Naive thymus-derived CD8-positive, alpha-beta T cell (primary cell): ENCODE measurements around the gene GUCY2D. TPM values are rescaled to one million over a fixed set of nuclear protein-coding genes. Genes with fewer than 3 reads are reported as not detected.

ENCODE experiments used
- ATAC-seq, 2 donors: fragments of 150-1000 bp; cut with Tn5 transposase in 1 of 2; sonication (Bioruptor Pico), chemical (Tn5 transposase) in 1 of 2; 1 replicate in 1 of 2; 2 replicates in 1 of 2; pipeline ENCODE4 v1.10.0; 2021; ENCODE audit warnings: mild to moderate bottlenecking in 2 of 2, moderate library complexity in 2 of 2
- POLR2A ChIA-PET: fragments of 350-600 bp; sonication (Branson Sonifier 250); formaldehyde crosslinking; loops from one replicate; lab custom pipeline; 2021; ENCODE audit warnings: antibody characterized with exemption; lab: Charles Lee
- DNase-seq, 10 donors: peaks; one replicate each; pipeline versions ENCODE4 v3.0.0 to v3.0.0-alpha.2; 2020 to 2022
- H3K27ac Mint-ChIP-seq, 10 donors: one replicate each; pipeline ENCODE4 v1.8.0; 2020 to 2022; ENCODE audit warnings: mild to moderate bottlenecking in 10 of 10, mixed read lengths in 10 of 10, moderate library complexity in 4 of 10, inconsistent platforms in 1 of 10
- H3K27me3 Mint-ChIP-seq, 5 donors: one replicate each; pipeline ENCODE4 v1.8.0; 2021 to 2022; ENCODE audit warnings: mixed read lengths in 5 of 5
- H3K36me3 Mint-ChIP-seq, 3 donors: one replicate each; pipeline ENCODE4 v1.8.0; 2020 to 2022; ENCODE audit warnings: mixed read lengths in 3 of 3, mild to moderate bottlenecking in 2 of 3, inconsistent platforms in 1 of 3
- H3K4me1 Mint-ChIP-seq, 4 donors: one replicate each; pipeline ENCODE4 v1.8.0; 2021 to 2022; ENCODE audit warnings: mixed read lengths in 4 of 4
- H3K4me3 Mint-ChIP-seq, 10 donors: one replicate each; pipeline ENCODE4 v1.8.0; 2020 to 2022; ENCODE audit warnings: mild to moderate bottlenecking in 10 of 10, mixed read lengths in 10 of 10, moderate library complexity in 6 of 10, inconsistent platforms in 1 of 10
- H3K9me3 Mint-ChIP-seq, 9 donors: one replicate each; pipeline ENCODE4 v1.8.0; 2020 to 2022; ENCODE audit warnings: mixed read lengths in 9 of 9, mild to moderate bottlenecking in 3 of 9, inconsistent platforms in 1 of 9, moderate library complexity in 1 of 9
- polyA plus RNA-seq, 3 donors: library from polyadenylated mRNA; unstranded; fragments of 300-500 nt; fragmentation: Illumina TruSeq; gene quantifications; one replicate each; pipeline ENCODE4 v1.2.3, GENCODE V29; 2021
- total RNA-seq, 8 experiments: library from RNA in 2 of 8; stranded (reverse) in 2 of 8; gene quantifications; one replicate each; pipeline ENCODE4 v1.2.3 and lab custom pipeline; 2021 to 2026

The GUCY2D gene
- total and polyA plus RNA-seq, 5 experiments from 2014 or later = 0.17 TPM; not detected in 4

GRCh38 chr17:8044819-8045810, 42.7 kb downstream of the GUCY2D start:
- DNase-seq = no peak
- Mint-ChIP-seq H3K4me3 (no peak overlapping the region), H3K36me3 (no peaks in the 10 kb centered on the region), H3K9me3 (no peaks in the 10 kb centered on the region), H3K4me1 (peaks cover 0 to 5% (median 2%) of the 10 kb centered on the region in 4 donors), H3K27me3 (peaks cover 4 to 17% (median 7%) of the 10 kb centered on the region in 5 donors), H3K27ac (peak overlapping the region in 1 of 10 donors; percentile 62)
- no peak for ATAC-seq
- POLR2A ChIA-PET = interaction anchor here (0.6 kb wide), 1 partner anchor 519 kb away, joined by 7 read pairs; no protein-coding TSS in a partner anchor

- H3K36me3 Mint-ChIP-seq = no peaks in the 10 kb centered on the region
- DNase-seq = no peak
- H3K27ac Mint-ChIP-seq = no peak overlapping the region
- no peak for ATAC-seq
- H3K27me3 Mint-ChIP-seq = peaks cover 0 to 11% (median 3%) of the 10 kb centered on the region in 5 donors
- peaks cover 0 to under 1% (median 0%) of the 10 kb centered on the region in 4 donors for H3K4me1 Mint-ChIP-seq
- POLR2A ChIA-PET = no interaction called here
- no peak overlapping the region for H3K4me3 Mint-ChIP-seq
- H3K9me3 Mint-ChIP-seq = no peaks in the 10 kb centered on the region
Observed at GRCh38 chr17:8046306-8046928, 44.0 kb downstream of the GUCY2D start.

- no peaks in the 10 kb centered on the region for H3K36me3 Mint-ChIP-seq
Observed at GRCh38 chr17:8046929-8047768, 44.7 kb downstream of the GUCY2D start.

GRCh38 chr17:8047769-8048110, 45.3 kb downstream of the GUCY2D start:
- Mint-ChIP-seq H3K27me3 (peaks cover 0 to 14% (median 3%) of the 10 kb centered on the region in 5 donors), H3K9me3 (no peaks in the 10 kb centered on the region), H3K4me3 (no peak overlapping the region), H3K4me1 (no peaks in the 10 kb centered on the region), H3K36me3 (no peaks in the 10 kb centered on the region), H3K27ac (no peak overlapping the region)
- POLR2A ChIA-PET = no interaction called here
- ATAC-seq (no peak), DNase-seq (no peak)

More at GRCh38 chr17:8046929-8047768, 44.7 kb downstream of the GUCY2D start:
- Mint-ChIP-seq H3K27me3 (peaks cover 0 to 14% (median 3%) of the 10 kb centered on the region in 5 donors), H3K9me3 (no peaks in the 10 kb centered on the region), H3K4me1 (no peaks in the 10 kb centered on the region), H3K27ac (no peak overlapping the region), H3K4me3 (no peak overlapping the region)
- POLR2A ChIA-PET = no interaction called here
- ATAC-seq (no peak), DNase-seq (no peak)

GRCh38 chr17:8048236-8048635, 45.8 kb downstream of the GUCY2D start:
- no peak overlapping the region for H3K4me3 Mint-ChIP-seq
- H3K4me1 Mint-ChIP-seq = no peaks in the 10 kb centered on the region
- H3K36me3 Mint-ChIP-seq = no peaks in the 10 kb centered on the region
- no peaks in the 10 kb centered on the region for H3K9me3 Mint-ChIP-seq
- H3K27ac Mint-ChIP-seq = peak overlapping the region in 1 of 10 donors; percentile 9
- no peak for ATAC-seq
- no peak for DNase-seq
- POLR2A ChIA-PET = no interaction called here
- H3K27me3 Mint-ChIP-seq = peaks cover 0 to 10% (median 3%) of the 10 kb centered on the region in 5 donors

- Mint-ChIP-seq H3K27ac (peak overlapping the region in 1 of 10 donors; percentile 9), H3K36me3 (no peaks in the 10 kb centered on the region), H3K4me3 (no peak overlapping the region), H3K4me1 (no peaks in the 10 kb centered on the region), H3K9me3 (no peaks in the 10 kb centered on the region), H3K27me3 (peaks cover 0 to 6% (median 0%) of the 10 kb centered on the region in 5 donors)
- DNase-seq (no peak), ATAC-seq (no peak)
- POLR2A ChIA-PET = no interaction called here
Observed at GRCh38 chr17:8048736-8049135, 46.3 kb downstream of the GUCY2D start.

- H3K27me3 Mint-ChIP-seq = peaks cover 0 to 9% (median 5%) of the 10 kb centered on the region in 5 donors
- no peaks in the 10 kb centered on the region for H3K9me3 Mint-ChIP-seq
- ATAC-seq (no peak), DNase-seq (no peak)
- no peak overlapping the region for H3K4me3 Mint-ChIP-seq
- no peak overlapping the region for H3K27ac Mint-ChIP-seq
- H3K36me3 Mint-ChIP-seq = no peaks in the 10 kb centered on the region
- peaks cover 0 to 17% (median 0%) of the 10 kb centered on the region in 4 donors for H3K4me1 Mint-ChIP-seq
- POLR2A ChIA-PET = no interaction called here
Observed at GRCh38 chr17:8051831-8052230, 49.4 kb downstream of the GUCY2D start.

GRCh38 chr17:8052256-8053252, 50.1 kb downstream of the GUCY2D start:
- POLR2A ChIA-PET = no interaction called here
- DNase-seq (no peak), ATAC-seq (no peak)
- peaks cover under 1 to 12% (median 11%) of the 10 kb centered on the region in 5 donors for H3K27me3 Mint-ChIP-seq
- H3K36me3 Mint-ChIP-seq = no peaks in the 10 kb centered on the region
- no peak overlapping the region for H3K27ac Mint-ChIP-seq
- peaks cover 0 to 24% (median 2%) of the 10 kb centered on the region in 4 donors for H3K4me1 Mint-ChIP-seq
- no peak overlapping the region for H3K4me3 Mint-ChIP-seq
- no peaks in the 10 kb centered on the region for H3K9me3 Mint-ChIP-seq

- ATAC-seq (no peak), DNase-seq (no peak)
- H3K4me3 Mint-ChIP-seq = no peak overlapping the region
- POLR2A ChIA-PET = no interaction called here
- no peak overlapping the region for H3K27ac Mint-ChIP-seq
- no peaks in the 10 kb centered on the region for H3K9me3 Mint-ChIP-seq
- peaks cover 5 to 20% (median 10%) of the 10 kb centered on the region in 5 donors for H3K27me3 Mint-ChIP-seq
- H3K4me1 Mint-ChIP-seq = peaks cover 0 to 29% (median 2%) of the 10 kb centered on the region in 4 donors
- H3K36me3 Mint-ChIP-seq = no peaks in the 10 kb centered on the region
Observed at GRCh38 chr17:8053600-8053999, 51.2 kb downstream of the GUCY2D start.

GRCh38 chr17:8055851-8056231, 53.4 kb downstream of the GUCY2D start:
- Mint-ChIP-seq H3K4me1 (peaks cover 0 to 30% (median 3%) of the 10 kb centered on the region in 4 donors), H3K27me3 (peaks cover 18 to 42% (median 23%) of the 10 kb centered on the region in 5 donors), H3K36me3 (no peaks in the 10 kb centered on the region), H3K27ac (peak overlapping the region in 1 of 10 donors; percentile 51), H3K9me3 (no peaks in the 10 kb centered on the region), H3K4me3 (peak overlapping the region in 1 of 10 donors; percentile 31)
- ATAC-seq = no peak
- POLR2A ChIA-PET = interaction anchor here (0.6 kb wide), 1 partner anchor 191 kb away, joined by 3 read pairs; no protein-coding TSS in a partner anchor
- DNase-seq = no peak

GRCh38 chr17:8056232-8056975, 54.0 kb downstream of the GUCY2D start:
- POLR2A ChIA-PET = interaction anchor here (0.5 kb wide), 1 partner anchor 16 kb away, joined by 3 read pairs; no protein-coding TSS in a partner anchor
- ATAC-seq (no peak), DNase-seq (peak in 1 of 10 donors; percentile 42)
- Mint-ChIP-seq H3K27ac (peak overlapping the region in 2 of 10 donors; percentile 51 to 85), H3K4me3 (peak overlapping the region in 1 of 10 donors; percentile 31), H3K9me3 (no peaks in the 10 kb centered on the region), H3K36me3 (no peaks in the 10 kb centered on the region), H3K27me3 (peaks cover 22 to 48% (median 24%) of the 10 kb centered on the region in 5 donors), H3K4me1 (peaks cover 0 to 30% (median 3%) of the 10 kb centered on the region in 4 donors)
